Measurements from ENCODE around the gene ARL14EP.

DNA sequence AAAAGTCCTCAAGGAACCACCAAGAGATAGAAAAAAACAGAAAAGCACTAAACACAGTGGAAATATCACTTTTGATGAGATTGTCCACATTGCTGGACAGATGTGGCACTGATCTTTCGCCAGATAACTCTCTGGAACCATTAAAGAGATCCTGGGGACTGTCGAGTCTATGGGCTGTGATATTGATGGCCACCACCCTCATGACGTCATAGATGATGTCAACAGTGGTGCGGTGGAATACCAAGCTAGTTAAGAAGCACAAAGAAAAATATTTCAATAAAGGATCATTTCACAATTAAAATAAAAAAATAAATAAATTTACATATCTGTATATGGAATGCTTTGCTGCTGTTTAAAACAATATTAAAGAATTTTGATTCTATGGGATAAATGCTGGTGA, 45.5 kb downstream of the ARL14EP start:
- TF ChIP-seq, protein P1, sequence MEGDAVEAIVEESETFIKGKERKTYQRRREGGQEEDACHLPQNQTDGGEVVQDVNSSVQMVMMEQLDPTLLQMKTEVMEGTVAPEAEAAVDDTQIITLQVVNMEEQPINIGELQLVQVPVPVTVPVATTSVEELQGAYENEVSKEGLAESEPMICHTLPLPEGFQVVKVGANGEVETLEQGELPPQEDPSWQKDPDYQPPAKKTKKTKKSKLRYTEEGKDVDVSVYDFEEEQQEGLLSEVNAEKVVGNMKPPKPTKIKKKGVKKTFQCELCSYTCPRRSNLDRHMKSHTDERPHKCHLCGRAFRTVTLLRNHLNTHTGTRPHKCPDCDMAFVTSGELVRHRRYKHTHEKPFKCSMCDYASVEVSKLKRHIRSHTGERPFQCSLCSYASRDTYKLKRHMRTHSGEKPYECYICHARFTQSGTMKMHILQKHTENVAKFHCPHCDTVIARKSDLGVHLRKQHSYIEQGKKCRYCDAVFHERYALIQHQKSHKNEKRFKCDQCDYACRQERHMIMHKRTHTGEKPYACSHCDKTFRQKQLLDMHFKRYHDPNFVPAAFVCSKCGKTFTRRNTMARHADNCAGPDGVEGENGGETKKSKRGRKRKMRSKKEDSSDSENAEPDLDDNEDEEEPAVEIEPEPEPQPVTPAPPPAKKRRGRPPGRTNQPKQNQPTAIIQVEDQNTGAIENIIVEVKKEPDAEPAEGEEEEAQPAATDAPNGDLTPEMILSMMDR (IDR thresholded peaks at IDR 0.05; ENCODE audit: insufficient read depth, low read depth, low read length), result no peak
- no peak for TF ChIP-seq EZH2 (IDR thresholded peaks at IDR 0.05; ENCODE audit: insufficient read depth, low read length)
